NCI-H446 treated with DMSO at 0.1 percent for 48 hours (cell line): ENCODE results near the gene PTPRN2.
"Not testable (repeated sequence)": the region's sequence is repeated elsewhere in the genome, so short reads cannot be mapped to it uniquely, and the experiment has no call there.

Experiments used
- DNase-seq: peaks from one replicate; lab custom pipeline; 2025; lab: John Stamatoyannopoulos, UW

Gene PTPRN2

GRCh38 chr7:158419238-158419785 lies 168.3 kb downstream of the PTPRN2 start:
- DNase-seq = no peak

GRCh38 chr7:158418395-158418794 lies 169.2 kb downstream of the PTPRN2 start:
- not testable (repeated sequence) for DNase-seq

GRCh38 chr7:158416283-158416933 lies 171.2 kb downstream of the PTPRN2 start:
- no peak for DNase-seq

GRCh38 chr7:158415316-158415715 lies 172.3 kb downstream of the PTPRN2 start:
- no peak for DNase-seq

GRCh38 chr7:158414486-158414961 lies 173.1 kb downstream of the PTPRN2 start:
- DNase-seq = no peak

GRCh38 chr7:158414002-158414401 lies 173.6 kb downstream of the PTPRN2 start:
- no peak for DNase-seq

- DNase-seq = no peak
These were observed 176.2 kb downstream of the PTPRN2 start for GRCh38 chr7:158411232-158411950.

GRCh38 chr7:158410720-158411119 lies 176.9 kb downstream of the PTPRN2 start:
- no peak for DNase-seq

GRCh38 chr7:158409816-158410330 lies 177.8 kb downstream of the PTPRN2 start:
- no peak for DNase-seq

- DNase-seq = no peak
These were observed 178.5 kb downstream of the PTPRN2 start for GRCh38 chr7:158409120-158409519.

GRCh38 chr7:158408318-158408920 lies 179.2 kb downstream of the PTPRN2 start:
- DNase-seq = no peak

- no peak for DNase-seq
These were observed 179.9 kb downstream of the PTPRN2 start for GRCh38 chr7:158407581-158408317.

- no peak for DNase-seq
These were observed 180.8 kb downstream of the PTPRN2 start for GRCh38 chr7:158406801-158407200.

- no peak for DNase-seq
These were observed 181.3 kb downstream of the PTPRN2 start for GRCh38 chr7:158406364-158406763.

- not testable (repeated sequence) for DNase-seq
These were observed 181.9 kb downstream of the PTPRN2 start for GRCh38 chr7:158405771-158406170.

- no peak for DNase-seq
These were observed 182.3 kb downstream of the PTPRN2 start for GRCh38 chr7:158405324-158405723.

GRCh38 chr7:158404031-158404761 lies 183.4 kb downstream of the PTPRN2 start:
- DNase-seq = no peak

GRCh38 chr7:158403013-158403821 lies 184.4 kb downstream of the PTPRN2 start:
- no peak for DNase-seq

GRCh38 chr7:158402471-158402870 lies 185.2 kb downstream of the PTPRN2 start:
- DNase-seq = no peak

- no peak for DNase-seq
These were observed 185.8 kb downstream of the PTPRN2 start for GRCh38 chr7:158401826-158402225.
